GM23338 (cell line): ENCODE data around the gene TFF2. TPM values are rescaled to one million over a fixed set of nuclear protein-coding genes. Genes with fewer than 3 reads are reported as not detected.

ENCODE experiments used
- ATAC-seq: fragments of 200-7000 bp; cut with Tn5 transposase; 3 replicates; pipeline ENCODE4 v1.9.1; 2020
- DNase-seq: peaks from one replicate; pipeline ENCODE4 v3.0.0-alpha.2; 2015; ENCODE audit warnings: low spot score
- H2AFZ ChIP-seq: fragments of 200-600 bp; sonication (generic); 2 replicates; pipeline ENCODE4 v1.8.0; 2016; ENCODE audit warnings: antibody characterized with exemption, mild to moderate bottlenecking, moderate library complexity
- H3F3A ChIP-seq: fragments of 200-600 bp; sonication (generic); replicated peaks from 2 replicates; pipeline ENCODE4 v1.8.0; 2017; ENCODE audit warnings: antibody characterized with exemption, mixed run types, low read depth
- H3K27ac ChIP-seq: fragments of 200-600 bp; sonication (generic); 2 replicates; pipeline ENCODE4 v1.6.1; 2016; ENCODE audit warnings: low read depth
- H3K27me3 ChIP-seq: fragments of 200-600 bp; sonication (generic); 2 replicates; pipeline ENCODE4 v1.8.0; 2016; ENCODE audit warnings: mild to moderate bottlenecking, mixed run types, moderate library complexity; ENCODE audit not compliant: insufficient read depth
- H3K36me3 ChIP-seq: fragments of 200-600 bp; sonication (generic); 2 replicates; pipeline ENCODE4 v1.8.0; 2016; ENCODE audit warnings: mild to moderate bottlenecking; ENCODE audit not compliant: insufficient read depth
- H3K4me1 ChIP-seq: fragments of 200-600 bp; sonication (generic); 2 replicates; pipeline ENCODE4 v1.8.0; 2016; ENCODE audit warnings: mild to moderate bottlenecking, moderate library complexity; ENCODE audit not compliant: insufficient read depth
- H3K4me2 ChIP-seq: fragments of 200-600 bp; sonication (generic); 2 replicates; pipeline ENCODE4 v1.7.1; 2017; ENCODE audit warnings: mixed run types
- H3K4me3 ChIP-seq: fragments of 200-600 bp; sonication (generic); 2 replicates; pipeline ENCODE4 v1.6.1; 2016; ENCODE audit warnings: mixed run types
- H3K79me2 ChIP-seq: fragments of 200-600 bp; sonication (generic); replicated peaks from 2 replicates; pipeline ENCODE4 v1.8.0; 2017; ENCODE audit warnings: mild to moderate bottlenecking; ENCODE audit not compliant: insufficient read depth
- H3K9me2 ChIP-seq: fragments of 200-600 bp; sonication (generic); 2 replicates; pipeline ENCODE4 v1.8.0; 2017; ENCODE audit not compliant: insufficient read depth
- H4K20me1 ChIP-seq: fragments of 200-600 bp; sonication (generic); replicated peaks from 2 replicates; pipeline ENCODE4 v1.8.0; 2017; ENCODE audit warnings: mild to moderate bottlenecking; ENCODE audit not compliant: insufficient read depth
- H3K27ac Mint-ChIP-seq: 2 replicates; pipeline ENCODE4 v1.8.0; 2020; ENCODE audit warnings: inconsistent platforms, mild to moderate bottlenecking, moderate library complexity, mixed read lengths
- H3K27me3 Mint-ChIP-seq: 3 replicates; pipeline ENCODE4 v1.8.0; 2022; ENCODE audit warnings: low read depth, mild to moderate bottlenecking, moderate library complexity, mixed read lengths, inconsistent platforms; ENCODE audit not compliant: insufficient read depth, poor library complexity
- H3K36me3 Mint-ChIP-seq: 3 replicates; pipeline ENCODE4 v1.8.0; 2021; ENCODE audit warnings: low read depth, mild to moderate bottlenecking, inconsistent platforms, moderate library complexity, mixed read lengths
- H3K4me1 Mint-ChIP-seq: 3 replicates; pipeline ENCODE4 v1.8.0; 2020; ENCODE audit warnings: mild to moderate bottlenecking, inconsistent platforms, mixed read lengths
- H3K4me3 Mint-ChIP-seq: 3 replicates; pipeline ENCODE4 v1.8.0; 2021; ENCODE audit warnings: moderate library complexity, mild to moderate bottlenecking, inconsistent platforms, mixed read lengths
- H3K9me3 Mint-ChIP-seq: 3 replicates; pipeline ENCODE4 v1.8.0; 2020; ENCODE audit warnings: moderate library complexity, mild to moderate bottlenecking, inconsistent platforms, mixed read lengths
- CREB1 ChIP-seq: fragments of 250-450 bp; sonication (Bioruptor Pico); IDR thresholded peaks from 2 replicates; pipeline ENCODE4 v1.5.0; 2020; ENCODE audit warnings: low read depth, mild to moderate bottlenecking, moderate library complexity
- CTCF ChIP-seq, 2 experiments: fragments of 200-600 bp in 1 of 2; sonication (generic) in 1 of 2; conservative IDR thresholded peaks; 2 replicates each; pipeline versions ENCODE4 v1.5.1 to v1.6.1; 2016 to 2017; ENCODE audit warnings: antibody characterized with exemption in 2 of 2, low read depth in 2 of 2, mild to moderate bottlenecking in 2 of 2, moderate library complexity in 1 of 2
- ETS1 ChIP-seq: IDR thresholded peaks from 2 replicates; pipeline ENCODE4 v1.6.1; 2016; ENCODE audit warnings: antibody characterized with exemption
- EZH2 ChIP-seq: fragments of 200-600 bp; sonication (generic); IDR thresholded peaks from one replicate; pipeline ENCODE4 v1.8.0; 2017; ENCODE audit warnings: antibody characterized with exemption, mild to moderate bottlenecking, low read depth; ENCODE audit not compliant: unreplicated experiment
- EZH2phosphoT487 ChIP-seq: fragments of 200-600 bp; sonication (generic); IDR thresholded peaks from one replicate; pipeline ENCODE4 v1.8.1; 2018; ENCODE audit warnings: antibody characterized with exemption; ENCODE audit not compliant: unreplicated experiment
- JUNB ChIP-seq: IDR thresholded peaks from one replicate; pipeline ENCODE4 v1.6.1; 2016; ENCODE audit warnings: antibody characterized with exemption; ENCODE audit not compliant: unreplicated experiment
- NANOG ChIP-seq: IDR thresholded peaks from 2 replicates; pipeline ENCODE4 v1.6.1; 2016; ENCODE audit warnings: antibody characterized with exemption, borderline replicate concordance
- POLR2AphosphoS5 ChIP-seq: IDR thresholded peaks from 2 replicates; pipeline ENCODE4 v1.6.1; 2016; ENCODE audit warnings: antibody characterized with exemption, low read depth
- STAT1 ChIP-seq: IDR thresholded peaks from one replicate; pipeline ENCODE4 v1.6.1; 2016; ENCODE audit warnings: antibody characterized with exemption; ENCODE audit not compliant: unreplicated experiment
- ZNF114 ChIP-seq: fragments of 250-450 bp; sonication (Bioruptor Pico); IDR thresholded peaks from 2 replicates; pipeline ENCODE4 v1.5.0; 2020; ENCODE audit warnings: mild to moderate bottlenecking, moderate library complexity
- ZNF331 ChIP-seq: fragments of 250-450 bp; sonication (Bioruptor Pico); IDR thresholded peaks from 2 replicates; pipeline ENCODE4 v1.5.0; 2020; ENCODE audit warnings: low read depth, mild to moderate bottlenecking, moderate library complexity
- polyA plus RNA-seq: library from polyadenylated mRNA; unstranded; fragments of >200 nt; fragmentation: Nextera tagmentation; extraction: Ambion mirVana; gene quantifications from 2 replicates; pipeline ENCODE4 v1.2.1, GENCODE V29; 2016
- total RNA-seq: library from RNA; depleted of rRNA; stranded (reverse); fragments of >200 nt; shearing (Covaris generic); gene quantifications from 2 replicates; pipeline ENCODE4 v1.2.3, GENCODE V29; 2014
- TF ChIP-seq, protein P1 (sequence below): IDR thresholded peaks from one replicate; pipeline ENCODE4 v1.6.1; 2018; ENCODE audit warnings: antibody characterized with exemption; ENCODE audit not compliant: unreplicated experiment

The TFF2 gene
- total and polyA plus RNA-seq, 2 experiments from 2014 or later: not detected

- no peaks in the 10 kb centered on the region for H3K36me3 ChIP-seq
- H3K9me2 ChIP-seq: no peaks in the 10 kb centered on the region
- H3K79me2 ChIP-seq: no peaks in the 10 kb centered on the region
- H3K4me1 ChIP-seq: peaks cover 11% of the 10 kb centered on the region; the same call in 1 of the 2 replicates
- no peaks in the 10 kb centered on the region for H3K9me3 Mint-ChIP-seq
- no peak overlapping the region for H3K4me3 Mint-ChIP-seq
- no peak overlapping the region for H3K27ac ChIP-seq
- H3K27me3 ChIP-seq: no peaks in the 10 kb centered on the region
- no peaks in the 10 kb centered on the region for H3K36me3 Mint-ChIP-seq
- no peaks in the 10 kb centered on the region for H4K20me1 ChIP-seq
- H3K4me2 ChIP-seq: no peak overlapping the region
- H3K4me1 Mint-ChIP-seq: peaks cover 42% of the 10 kb centered on the region
- peak; percentile 22; the same call in 2 of the 3 replicates for ATAC-seq
- no peak overlapping the region for H3K27ac Mint-ChIP-seq
- no peaks in the 10 kb centered on the region for H3F3A ChIP-seq
- DNase-seq: no peak
- no peak for TF ChIP-seq ETS1
- TF ChIP-seq ZNF331 (CRISPR knock-in tag): no peak
- no peak for TF ChIP-seq NANOG
- no peak for TF ChIP-seq JUNB
- TF ChIP-seq EZH2phosphoT487: no peak
- H3K4me3 ChIP-seq: no peak overlapping the region
- no peak overlapping the region for H2AFZ ChIP-seq
- peaks cover 11% of the 10 kb centered on the region for H3K27me3 Mint-ChIP-seq
Observed at GRCh38 chr21:42317341-42317741, 33.5 kb downstream of the TFF2 start.

GRCh38 chr21:42316891-42317290, 33.9 kb downstream of the TFF2 start:
- peaks cover 43% of the 10 kb centered on the region for H3K4me1 Mint-ChIP-seq
- DNase-seq: no peak
- TF ChIP-seq, protein P1, sequence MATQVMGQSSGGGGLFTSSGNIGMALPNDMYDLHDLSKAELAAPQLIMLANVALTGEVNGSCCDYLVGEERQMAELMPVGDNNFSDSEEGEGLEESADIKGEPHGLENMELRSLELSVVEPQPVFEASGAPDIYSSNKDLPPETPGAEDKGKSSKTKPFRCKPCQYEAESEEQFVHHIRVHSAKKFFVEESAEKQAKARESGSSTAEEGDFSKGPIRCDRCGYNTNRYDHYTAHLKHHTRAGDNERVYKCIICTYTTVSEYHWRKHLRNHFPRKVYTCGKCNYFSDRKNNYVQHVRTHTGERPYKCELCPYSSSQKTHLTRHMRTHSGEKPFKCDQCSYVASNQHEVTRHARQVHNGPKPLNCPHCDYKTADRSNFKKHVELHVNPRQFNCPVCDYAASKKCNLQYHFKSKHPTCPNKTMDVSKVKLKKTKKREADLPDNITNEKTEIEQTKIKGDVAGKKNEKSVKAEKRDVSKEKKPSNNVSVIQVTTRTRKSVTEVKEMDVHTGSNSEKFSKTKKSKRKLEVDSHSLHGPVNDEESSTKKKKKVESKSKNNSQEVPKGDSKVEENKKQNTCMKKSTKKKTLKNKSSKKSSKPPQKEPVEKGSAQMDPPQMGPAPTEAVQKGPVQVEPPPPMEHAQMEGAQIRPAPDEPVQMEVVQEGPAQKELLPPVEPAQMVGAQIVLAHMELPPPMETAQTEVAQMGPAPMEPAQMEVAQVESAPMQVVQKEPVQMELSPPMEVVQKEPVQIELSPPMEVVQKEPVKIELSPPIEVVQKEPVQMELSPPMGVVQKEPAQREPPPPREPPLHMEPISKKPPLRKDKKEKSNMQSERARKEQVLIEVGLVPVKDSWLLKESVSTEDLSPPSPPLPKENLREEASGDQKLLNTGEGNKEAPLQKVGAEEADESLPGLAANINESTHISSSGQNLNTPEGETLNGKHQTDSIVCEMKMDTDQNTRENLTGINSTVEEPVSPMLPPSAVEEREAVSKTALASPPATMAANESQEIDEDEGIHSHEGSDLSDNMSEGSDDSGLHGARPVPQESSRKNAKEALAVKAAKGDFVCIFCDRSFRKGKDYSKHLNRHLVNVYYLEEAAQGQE: no peak
- TF ChIP-seq POLR2AphosphoS5 (no peak), ZNF331 (CRISPR knock-in tag) (no peak), ETS1 (no peak), EZH2 (no peak), NANOG (no peak), CREB1 (CRISPR knock-in tag) (no peak), STAT1 (no peak), CTCF (conservative IDR thresholded peaks at IDR 0.05; ENCODE audit: low read depth in 2 of 2) (no peak), ZNF114 (CRISPR knock-in tag) (no peak)

More at GRCh38 chr21:42316891-42317290, 33.9 kb downstream of the TFF2 start:
- Mint-ChIP-seq H3K9me3 (no peaks in the 10 kb centered on the region), H3K27me3 (peaks cover 12% of the 10 kb centered on the region), H3K4me3 (no peak overlapping the region), H3K36me3 (no peaks in the 10 kb centered on the region), H3K27ac (no peak overlapping the region)
- Histone ChIP-seq H3K4me3 (no peak overlapping the region), H3K27ac (no peak overlapping the region), H2AFZ (no peak overlapping the region), H4K20me1 (no peaks in the 10 kb centered on the region), H3K27me3 (no peaks in the 10 kb centered on the region), H3K4me1 (peaks cover 11% of the 10 kb centered on the region; the same call in 1 of the 2 replicates), H3K36me3 (no peaks in the 10 kb centered on the region), H3F3A (no peaks in the 10 kb centered on the region), H3K9me2 (no peaks in the 10 kb centered on the region), H3K4me2 (no peak overlapping the region), H3K79me2 (no peaks in the 10 kb centered on the region)
- ATAC-seq: no peak
